Skeletal muscle tissue (tissue), 4 donors: ENCODE data around the gene CEP162. TPM values are rescaled to one million over a fixed set of nuclear protein-coding genes. Genes with fewer than 3 reads are reported as not detected.
"Not testable (repeated sequence)": the region's sequence is repeated elsewhere in the genome, so short reads cannot be mapped to it uniquely, and the experiment has no call there.

ENCODE experiments used
- H3K27ac ChIP-seq: one replicate; pipeline ENCODE4 v1.7.0; 2013; ENCODE audit warnings: mild to moderate bottlenecking, low read depth, low read length, inconsistent platforms
- H3K27me3 ChIP-seq, 3 donors: one replicate each; pipeline ENCODE4 v1.7.0; 2013; ENCODE audit warnings: low read length in 3 of 3; ENCODE audit not compliant: control insufficient read depth in 3 of 3, insufficient read depth in 3 of 3
- H3K36me3 ChIP-seq, 3 donors: one replicate each; pipeline ENCODE4 v1.7.0; 2013; ENCODE audit warnings: low read length in 3 of 3; ENCODE audit not compliant: control insufficient read depth in 3 of 3, insufficient read depth in 3 of 3
- H3K4me1 ChIP-seq, 3 donors: one replicate each; pipeline ENCODE4 v1.7.0; 2013; ENCODE audit warnings: low read length in 3 of 3, mild to moderate bottlenecking in 3 of 3; ENCODE audit not compliant: control insufficient read depth in 3 of 3, insufficient read depth in 3 of 3
- H3K4me3 ChIP-seq, 3 donors: one replicate each; pipeline ENCODE4 v1.7.0; 2013; ENCODE audit warnings: low read length in 3 of 3
- H3K9ac ChIP-seq, 3 donors: one replicate each; pipeline ENCODE4 v1.7.0; 2013; ENCODE audit warnings: low read length in 3 of 3, mild to moderate bottlenecking in 3 of 3, moderate library complexity in 2 of 3, low read depth in 1 of 3
- H3K9me3 ChIP-seq, 3 donors: one replicate each; pipeline ENCODE4 v1.7.0; 2013; ENCODE audit warnings: low read length in 3 of 3; ENCODE audit not compliant: control insufficient read depth in 3 of 3
- total RNA-seq: library from RNA; depleted of rRNA; stranded (reverse); fragments of >200 nt; gene quantifications from one replicate; pipeline ENCODE4 v1.2.3, GENCODE V29; 2014
- donor health status: Osteomylitis.

The CEP162 gene
- total RNA-seq, 1 donor from 2014 or later = 4.7 TPM

DNA sequence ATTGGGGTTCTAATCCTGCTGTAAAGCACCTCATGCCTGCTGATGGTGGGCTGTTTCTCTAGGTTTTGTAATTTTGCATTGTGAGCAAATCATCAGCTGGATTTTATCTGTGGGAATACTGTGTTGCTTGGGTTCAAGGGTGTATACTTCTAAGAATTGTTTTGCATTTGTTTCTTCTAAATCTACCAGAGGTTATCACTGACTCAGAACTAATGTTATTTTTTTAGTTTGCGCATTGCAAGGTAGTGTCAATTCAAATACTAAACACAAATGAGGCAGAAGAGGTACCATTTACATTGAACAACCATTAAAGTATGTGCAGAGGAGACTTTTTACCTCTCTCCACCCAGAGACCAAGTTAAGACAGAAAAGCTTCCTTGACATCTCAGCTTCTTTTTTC, 60.0 kb downstream of the CEP162 start:
- Histone ChIP-seq H3K36me3 (peaks cover 0 to 3% (median 2%) of the 10 kb centered on the region in 3 donors), H3K9ac (no peak overlapping the region), H3K4me3 (no peak overlapping the region), H3K27ac (no peak overlapping the region), H3K4me1 (no peaks in the 10 kb centered on the region), H3K9me3 (no peaks in the 10 kb centered on the region), H3K27me3 (no peaks in the 10 kb centered on the region)

DNA sequence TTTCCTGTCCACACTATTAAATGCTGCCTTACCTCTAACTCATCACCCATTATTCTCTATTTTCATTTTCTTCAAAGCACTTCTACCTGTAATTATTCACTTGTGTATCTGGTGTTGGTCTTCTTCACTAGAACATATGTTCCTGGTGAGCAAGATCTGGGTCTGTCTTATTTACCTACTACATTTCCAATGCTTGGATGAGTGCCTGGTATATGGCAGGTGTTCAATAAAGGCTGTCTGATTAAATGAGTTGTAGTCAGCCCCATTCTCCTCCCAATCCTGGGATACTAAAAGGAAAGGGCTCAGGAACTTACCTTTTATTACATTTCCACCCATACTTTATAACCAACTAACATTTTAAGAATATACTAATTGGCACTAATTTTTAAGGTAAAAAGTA, 61.0 kb downstream of the CEP162 start:
- H3K9ac ChIP-seq = no peak overlapping the region
- no peaks in the 10 kb centered on the region for H3K27me3 ChIP-seq
- peaks cover under 1 to 3% (median 2%) of the 10 kb centered on the region in 3 donors for H3K36me3 ChIP-seq
- no peaks in the 10 kb centered on the region for H3K9me3 ChIP-seq
- H3K4me3 ChIP-seq = no peak overlapping the region
- H3K4me1 ChIP-seq = no peaks in the 10 kb centered on the region
- H3K27ac ChIP-seq = no peak overlapping the region

DNA sequence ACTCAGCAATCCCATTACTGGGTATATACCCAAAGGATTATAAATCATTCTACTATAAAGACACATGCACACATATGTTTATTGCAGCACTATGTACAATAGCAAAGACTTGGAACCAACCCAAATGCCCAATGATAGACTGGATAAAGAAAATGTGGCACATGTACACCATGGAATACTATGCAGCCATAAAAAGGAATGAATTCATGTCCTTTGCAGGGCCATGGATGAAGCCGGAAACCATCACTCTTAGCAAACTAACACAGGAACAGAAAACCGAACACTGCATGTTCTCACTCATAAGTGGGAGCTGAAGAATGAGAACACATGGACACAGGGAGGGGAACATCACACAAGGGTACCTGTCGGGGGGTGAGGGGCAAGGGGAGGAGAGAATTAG, 63.1 kb downstream of the CEP162 start:
- H3K36me3 ChIP-seq = peaks cover 0 to 12% (median 4%) of the 10 kb centered on the region in 3 donors
- H3K4me1 ChIP-seq, H3K4me3 ChIP-seq, H3K9ac ChIP-seq, H3K9me3 ChIP-seq, H3K27me3 ChIP-seq, H3K27ac ChIP-seq: not testable (repeated sequence)

DNA sequence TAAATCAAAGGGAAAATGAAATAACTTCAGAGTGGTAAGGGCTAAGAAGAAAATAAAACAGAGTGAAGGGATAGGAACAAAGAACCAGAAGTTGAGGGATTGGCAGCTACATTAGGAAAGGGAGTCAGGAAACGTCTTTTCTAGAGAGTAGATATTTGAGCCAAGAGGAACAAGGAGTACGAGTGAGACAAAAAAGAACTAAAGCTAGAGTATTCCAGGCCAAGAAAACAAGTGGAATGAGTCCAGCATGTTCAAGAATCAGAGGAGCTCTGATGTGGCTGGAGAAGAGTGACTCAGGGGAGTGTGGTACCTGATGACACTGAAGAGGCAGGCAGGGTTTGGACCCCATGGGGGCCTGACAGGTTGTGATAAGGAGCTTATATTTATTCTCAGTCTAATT, 66.3 kb downstream of the CEP162 start:
- Histone ChIP-seq H3K9me3 (no peaks in the 10 kb centered on the region), H3K4me1 (no peaks in the 10 kb centered on the region), H3K4me3 (no peak overlapping the region), H3K27ac (no peak overlapping the region), H3K36me3 (peaks cover 0 to 12% (median 7%) of the 10 kb centered on the region in 3 donors), H3K27me3 (no peaks in the 10 kb centered on the region), H3K9ac (no peak overlapping the region)

DNA sequence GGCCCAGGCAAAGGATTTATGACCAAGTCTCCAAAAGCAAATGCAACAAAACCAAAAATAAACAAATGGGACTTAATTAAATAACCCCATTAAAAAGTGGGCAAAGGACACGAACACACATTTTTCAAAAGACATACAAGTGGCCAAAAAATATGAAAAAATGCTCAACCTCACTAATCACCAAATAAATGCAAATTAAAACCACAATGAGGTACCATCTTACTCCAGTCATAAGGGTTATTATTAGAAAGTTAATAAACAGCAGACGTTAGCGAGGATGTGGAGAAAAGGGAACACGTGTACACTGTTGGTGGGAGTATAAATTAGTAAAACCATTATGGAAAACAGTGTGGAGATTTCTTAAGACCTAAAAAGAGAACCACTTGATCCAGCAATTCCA, 71.1 kb downstream of the CEP162 start:
- no peak overlapping the region for H3K4me3 ChIP-seq
- peaks cover 0 to 17% (median 10%) of the 10 kb centered on the region in 3 donors for H3K36me3 ChIP-seq
- no peaks in the 10 kb centered on the region for H3K27me3 ChIP-seq
- H3K4me1 ChIP-seq = no peaks in the 10 kb centered on the region
- no peak overlapping the region for H3K9ac ChIP-seq
- H3K9me3 ChIP-seq = no peaks in the 10 kb centered on the region
- no peak overlapping the region for H3K27ac ChIP-seq

DNA sequence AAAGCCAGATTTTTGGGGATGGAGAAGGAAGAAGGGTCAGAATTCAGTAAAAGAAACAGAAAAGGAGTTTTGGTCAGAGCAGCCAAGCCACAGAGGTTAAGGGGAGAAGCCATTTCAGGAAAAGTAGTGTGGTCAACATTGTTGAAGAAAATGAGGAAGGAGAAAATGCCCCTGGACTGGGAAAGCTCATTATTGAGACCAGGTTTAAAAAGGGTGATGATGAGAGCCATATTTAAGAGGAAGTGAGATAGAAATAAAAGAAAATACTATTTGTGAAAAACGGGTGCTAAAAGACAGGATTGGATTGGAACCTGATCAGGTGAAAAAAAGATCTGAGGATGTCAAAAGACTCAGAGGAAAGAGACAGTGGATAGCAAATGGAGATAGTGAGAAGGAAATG, 75.8 kb downstream of the CEP162 start:
- Histone ChIP-seq H3K9me3 (no peaks in the 10 kb centered on the region), H3K4me1 (no peaks in the 10 kb centered on the region), H3K4me3 (no peak overlapping the region), H3K27ac (no peak overlapping the region), H3K27me3 (no peaks in the 10 kb centered on the region), H3K9ac (no peak overlapping the region), H3K36me3 (peaks cover 0 to 6% (median 3%) of the 10 kb centered on the region in 3 donors)

DNA sequence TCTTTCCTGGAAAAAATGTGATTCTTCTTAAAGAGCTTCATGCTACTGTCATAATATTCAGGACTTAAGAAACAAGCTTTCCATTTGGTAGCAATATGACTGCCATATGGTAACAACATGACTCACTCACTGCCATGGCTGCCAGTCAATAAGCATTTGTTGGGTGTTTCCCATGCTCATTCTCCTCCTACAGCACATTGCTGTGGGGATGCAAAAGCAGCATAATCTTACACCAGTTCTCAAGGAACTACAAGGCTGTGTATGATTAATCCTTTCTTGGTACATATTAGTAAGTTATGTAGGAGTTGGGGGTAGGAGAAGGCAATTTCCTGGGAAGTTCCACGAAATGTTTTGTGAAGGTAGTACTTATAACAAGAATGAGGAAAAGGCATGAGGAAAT, 76.7 kb downstream of the CEP162 start:
- Histone ChIP-seq H3K9ac (no peak overlapping the region), H3K4me3 (no peak overlapping the region), H3K36me3 (peaks cover 0 to 10% (median 6%) of the 10 kb centered on the region in 3 donors), H3K4me1 (no peaks in the 10 kb centered on the region), H3K9me3 (no peaks in the 10 kb centered on the region), H3K27ac (no peak overlapping the region), H3K27me3 (no peaks in the 10 kb centered on the region)

DNA sequence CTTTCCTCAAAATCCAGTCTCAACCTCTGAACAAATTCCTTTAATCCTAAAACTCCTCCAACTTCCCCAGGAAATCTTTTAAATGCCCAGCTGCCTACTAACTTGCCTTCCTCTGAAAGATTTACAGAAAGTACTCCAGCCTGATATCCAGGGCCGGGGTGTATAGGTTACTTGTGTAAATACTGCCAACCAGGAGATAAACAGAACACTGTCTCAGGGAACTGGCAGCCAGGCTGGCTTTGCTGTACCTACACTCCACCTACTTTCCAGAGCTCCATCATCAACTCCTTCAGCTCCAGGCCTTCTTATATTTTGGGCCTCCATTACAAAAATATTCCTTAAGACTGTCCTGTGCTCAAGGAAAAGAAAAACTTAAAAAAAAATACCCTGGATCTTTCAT, 85.9 kb downstream of the CEP162 start:
- H3K4me3 ChIP-seq = no peak overlapping the region

DNA sequence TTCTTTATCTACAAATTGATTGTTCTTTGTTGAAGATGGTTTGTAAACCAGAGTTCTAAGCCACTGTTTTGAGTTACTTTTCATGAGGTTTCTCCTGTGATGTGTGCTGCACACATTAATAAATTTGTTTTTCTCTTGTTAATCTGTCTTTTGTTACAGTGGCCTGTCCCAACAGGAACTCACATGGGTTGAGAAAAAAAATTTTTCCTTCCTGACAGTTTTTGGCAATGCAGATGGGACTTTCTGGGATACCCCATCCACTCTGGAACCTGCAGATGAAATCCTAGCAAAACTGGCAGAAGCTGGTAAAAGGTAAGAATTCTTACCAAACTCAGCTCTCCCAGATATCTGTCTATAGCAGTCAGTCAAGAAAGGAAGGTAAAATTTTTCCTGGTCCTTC, 88.1 kb downstream of the CEP162 start:
- no peaks in the 10 kb centered on the region for H3K4me1 ChIP-seq
- H3K9me3 ChIP-seq = no peaks in the 10 kb centered on the region
- no peak overlapping the region for H3K9ac ChIP-seq
- peaks cover 0 to 10% (median 0%) of the 10 kb centered on the region in 3 donors for H3K36me3 ChIP-seq
- H3K4me3 ChIP-seq = no peak overlapping the region
- H3K27ac ChIP-seq = no peak overlapping the region
- H3K27me3 ChIP-seq = no peaks in the 10 kb centered on the region

More for the DNA sequence above, 85.9 kb downstream of the CEP162 start:
- H3K36me3 ChIP-seq = peaks cover 0 to 7% (median 0%) of the 10 kb centered on the region in 3 donors
- H3K27ac ChIP-seq = no peak overlapping the region
- H3K4me1 ChIP-seq = no peaks in the 10 kb centered on the region
- H3K9ac ChIP-seq = no peak overlapping the region
- no peaks in the 10 kb centered on the region for H3K27me3 ChIP-seq
- H3K9me3 ChIP-seq = no peaks in the 10 kb centered on the region

DNA sequence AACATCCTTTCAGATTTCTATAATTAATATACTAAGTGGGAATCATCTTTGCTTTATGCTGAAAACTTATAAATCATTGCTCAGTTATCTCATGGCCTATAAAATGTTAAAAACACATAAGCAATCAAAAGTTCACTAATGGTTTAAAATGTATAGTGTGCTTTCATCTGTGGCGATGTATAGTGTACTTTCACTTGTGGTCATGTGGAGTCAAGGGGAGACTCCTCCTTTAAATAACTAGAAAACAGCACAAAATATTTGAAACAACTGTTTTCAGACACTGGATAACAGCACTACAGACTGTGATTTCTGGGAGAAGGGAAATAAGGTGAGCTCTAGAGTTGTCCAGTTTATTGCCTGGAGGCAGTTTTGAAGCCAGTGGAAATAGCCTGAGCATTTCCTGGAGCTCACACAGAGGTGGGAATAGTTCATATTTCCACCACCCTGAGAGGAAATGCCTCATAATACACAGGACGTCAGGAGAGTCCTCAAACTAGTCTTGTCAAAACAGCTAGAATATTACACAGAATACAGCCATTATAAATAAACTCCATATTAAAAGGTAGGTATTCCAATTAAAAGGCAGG, 89.4 kb downstream of the CEP162 start:
- Histone ChIP-seq H3K27ac (no peak overlapping the region), H3K27me3 (no peaks in the 10 kb centered on the region), H3K36me3 (peaks cover 0 to 10% (median 0%) of the 10 kb centered on the region in 3 donors), H3K4me1 (no peaks in the 10 kb centered on the region), H3K9me3 (no peaks in the 10 kb centered on the region), H3K9ac (no peak overlapping the region), H3K4me3 (no peak overlapping the region)
